ENCODE results near the gene OBSCN.

Gene OBSCN

DNA sequence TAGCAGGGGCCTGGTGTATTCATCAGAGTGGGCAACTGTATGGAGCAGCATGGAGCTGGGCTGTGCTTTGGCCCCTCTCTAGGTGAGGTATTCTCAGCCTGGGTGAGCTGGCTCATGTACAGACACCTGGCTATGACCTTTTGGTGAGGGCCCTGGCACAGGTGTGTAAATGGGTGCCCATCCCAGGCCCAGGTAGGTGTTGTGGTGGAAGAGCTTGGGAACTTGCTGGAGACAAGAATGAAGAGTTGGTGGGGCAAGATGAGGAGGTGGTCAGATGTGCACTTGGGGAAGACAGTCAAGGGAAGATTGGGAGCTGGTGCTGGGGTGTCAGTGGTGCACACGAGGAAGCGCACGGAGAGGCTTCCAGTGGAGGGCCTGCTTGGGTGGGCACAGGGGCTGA is 103.2 kb downstream of the OBSCN start:
- DNase-seq = peak; percentile 2

DNA sequence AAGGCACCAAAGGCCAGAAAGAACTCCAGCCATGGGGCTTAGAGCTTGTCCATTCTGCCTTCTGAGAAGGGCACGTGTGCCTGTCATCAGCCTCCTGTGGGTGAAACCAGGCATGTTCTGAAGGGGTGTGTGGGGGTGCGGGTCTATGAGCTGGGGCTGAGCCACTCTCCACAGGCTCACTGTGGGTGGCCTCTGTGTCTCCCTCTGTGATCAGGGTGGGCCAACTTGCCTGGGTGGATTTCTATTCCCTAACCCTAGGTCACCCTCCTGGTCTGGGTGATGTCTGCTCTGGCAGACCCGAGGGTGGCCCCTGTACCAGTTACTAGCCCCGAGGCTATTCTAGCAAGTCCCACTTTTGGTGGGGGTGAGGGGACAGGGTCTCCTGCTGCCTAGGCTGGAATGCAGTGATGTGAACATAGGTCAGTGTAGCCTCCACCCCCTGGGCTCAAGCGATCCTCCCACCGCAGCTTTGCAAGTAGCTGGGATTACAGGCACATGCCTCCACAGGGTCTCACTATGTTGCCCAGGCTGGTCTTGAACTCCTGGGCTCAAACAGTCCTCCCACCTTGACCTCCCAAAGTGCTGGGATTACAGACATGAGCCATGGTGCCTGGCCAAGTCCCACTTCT is 104.4 kb downstream of the OBSCN start:
- DNase-seq = no peak

DNA sequence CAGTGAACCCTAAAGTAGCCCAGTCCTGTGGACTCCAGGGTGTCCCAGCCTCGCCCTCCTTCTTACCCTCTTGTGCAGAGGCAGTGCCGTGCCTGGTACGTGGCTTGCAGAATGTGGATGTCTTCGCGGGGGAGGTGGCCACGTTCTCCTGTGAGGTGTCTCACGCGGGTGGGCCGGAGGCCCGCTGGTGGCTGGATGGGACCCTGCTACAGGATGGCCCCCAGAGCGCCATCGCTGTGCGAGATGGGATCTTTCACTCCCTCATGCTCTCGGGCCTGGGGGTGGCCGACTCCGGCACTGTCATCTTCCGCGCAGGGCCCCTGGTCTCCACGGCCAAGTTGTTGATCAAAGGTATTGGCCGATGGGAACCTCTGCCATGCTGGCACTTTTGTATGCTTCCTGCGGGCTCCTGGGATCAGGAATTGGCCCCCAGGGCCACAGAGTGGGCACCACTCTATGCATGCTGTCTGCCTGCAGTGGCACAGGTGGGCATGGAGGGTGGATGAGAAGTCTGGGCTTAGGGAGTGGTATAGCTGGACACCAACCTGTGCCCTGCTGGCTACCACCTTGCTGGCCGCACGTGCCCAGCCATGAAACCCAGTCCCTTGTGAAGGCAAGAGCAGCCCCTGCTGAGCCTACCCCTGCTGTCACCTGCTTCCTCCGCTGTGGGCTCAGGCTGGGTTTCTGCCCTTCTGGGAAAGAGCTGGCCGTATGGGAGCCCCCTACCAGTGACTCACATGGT is 105.9 kb downstream of the OBSCN start:
- DNase-seq = peak; percentile 7

DNA sequence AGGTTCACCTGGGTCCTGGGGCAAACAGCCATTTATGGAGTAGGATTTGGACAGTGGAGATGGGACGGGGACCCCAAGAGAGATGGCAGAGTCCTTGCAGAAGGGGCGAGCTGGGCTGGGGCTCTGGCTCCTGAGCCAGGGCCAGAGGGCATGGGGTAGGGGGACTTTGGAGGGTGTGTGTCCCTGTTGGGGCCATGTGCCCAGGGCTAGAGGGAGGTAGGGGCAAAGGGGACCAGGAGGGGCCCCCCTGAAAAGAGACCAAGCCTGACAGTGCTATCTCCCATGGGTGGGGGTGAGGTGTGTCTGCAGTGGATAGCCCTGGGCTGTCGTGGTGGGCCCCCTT is 106.4 kb downstream of the OBSCN start:
- peak; percentile 4 for DNase-seq

DNA sequence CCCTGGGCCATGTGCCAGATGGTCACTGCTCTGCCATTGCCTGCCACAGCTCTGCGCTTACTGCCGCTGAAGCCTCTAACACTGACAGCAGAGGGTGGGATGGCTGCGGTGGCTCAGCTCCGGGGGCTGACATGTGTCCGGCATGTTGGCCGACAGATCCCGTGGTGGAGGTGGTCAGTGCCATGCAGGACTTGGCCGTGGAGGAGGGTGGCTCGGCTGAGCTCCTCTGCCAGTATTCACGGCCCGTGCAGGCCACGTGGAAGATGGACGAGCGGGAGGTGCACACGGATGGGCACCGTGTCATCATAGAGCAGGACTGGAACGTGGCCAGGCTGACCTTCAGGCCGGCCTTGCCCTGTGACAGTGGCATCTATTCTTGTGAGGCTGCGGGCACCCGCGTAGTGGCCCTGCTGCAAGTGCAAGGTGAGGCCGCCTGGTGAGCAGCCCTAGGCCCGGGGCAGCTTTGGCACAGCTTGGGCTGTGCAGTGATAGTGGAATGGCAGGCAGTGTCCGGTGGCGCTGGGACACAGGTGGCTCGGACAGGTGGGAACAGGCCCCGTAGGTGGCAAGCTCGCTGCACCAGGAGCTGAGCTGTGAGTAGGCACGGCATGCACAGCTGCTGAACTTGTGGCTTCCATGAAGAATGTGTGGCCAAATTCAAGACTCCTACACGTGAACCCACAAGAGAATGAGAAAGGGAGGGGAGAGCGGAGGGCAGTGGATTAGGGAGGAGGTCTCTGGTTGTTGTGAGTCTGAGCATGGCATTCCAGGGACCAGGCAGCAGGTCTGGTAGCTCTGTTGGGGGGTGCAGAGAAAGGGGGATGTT is 107.0 kb downstream of the OBSCN start:
- DNase-seq = peak; percentile 8

DNA sequence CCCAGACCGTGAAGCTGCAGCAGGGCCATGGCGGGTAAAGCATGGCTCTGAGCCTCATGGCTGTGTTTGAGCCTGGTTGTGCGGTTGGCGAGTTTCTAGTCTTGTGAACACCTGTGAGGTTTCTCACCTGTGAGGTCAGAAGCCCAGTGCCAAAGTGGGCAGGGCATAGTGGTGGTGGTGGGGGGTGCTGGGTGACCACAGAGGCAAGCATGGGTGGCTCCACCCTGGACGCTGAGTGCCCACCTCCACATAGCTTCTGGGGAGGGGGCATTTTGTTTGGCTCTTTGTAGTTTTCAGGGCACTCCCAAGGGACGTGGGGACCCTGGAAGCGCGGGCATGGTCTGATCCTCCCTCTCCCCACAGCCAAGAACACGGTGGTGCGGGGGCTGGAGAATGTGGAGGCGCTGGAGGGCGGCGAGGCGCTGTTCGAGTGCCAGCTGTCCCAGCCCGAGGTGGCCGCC is 107.7 kb downstream of the OBSCN start:
- DNase-seq = peak; percentile 5

DNA sequence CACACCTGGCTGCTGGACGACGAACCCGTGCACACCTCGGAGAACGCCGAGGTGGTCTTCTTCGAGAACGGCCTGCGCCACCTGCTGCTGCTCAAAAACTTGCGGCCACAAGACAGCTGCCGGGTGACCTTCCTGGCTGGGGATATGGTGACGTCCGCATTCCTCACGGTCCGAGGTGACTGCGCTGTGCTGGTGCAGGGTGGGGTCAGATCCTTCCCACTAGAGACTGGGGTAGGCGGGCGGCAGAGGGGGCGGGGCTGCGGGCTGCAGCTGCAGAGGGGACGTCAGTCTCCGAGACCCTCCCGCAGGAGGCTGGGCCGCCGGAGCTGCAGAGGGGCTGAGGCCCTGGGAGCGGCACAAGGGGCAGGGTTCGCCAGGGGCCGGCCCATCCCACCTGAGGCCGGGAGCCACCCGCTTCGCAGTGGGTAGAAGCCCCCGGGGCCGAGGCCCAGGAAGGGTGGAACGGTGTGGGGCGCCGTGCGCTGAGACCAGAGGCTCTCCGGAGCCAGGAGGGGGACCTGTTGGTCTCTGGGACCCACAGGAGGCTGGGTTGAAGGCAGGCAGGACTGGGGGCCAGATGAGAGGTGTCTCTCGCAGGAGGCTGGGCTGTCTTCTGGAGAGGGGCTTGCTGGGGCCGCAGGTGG is 108.2 kb downstream of the OBSCN start:
- DNase-seq = peak; percentile 6

DNA sequence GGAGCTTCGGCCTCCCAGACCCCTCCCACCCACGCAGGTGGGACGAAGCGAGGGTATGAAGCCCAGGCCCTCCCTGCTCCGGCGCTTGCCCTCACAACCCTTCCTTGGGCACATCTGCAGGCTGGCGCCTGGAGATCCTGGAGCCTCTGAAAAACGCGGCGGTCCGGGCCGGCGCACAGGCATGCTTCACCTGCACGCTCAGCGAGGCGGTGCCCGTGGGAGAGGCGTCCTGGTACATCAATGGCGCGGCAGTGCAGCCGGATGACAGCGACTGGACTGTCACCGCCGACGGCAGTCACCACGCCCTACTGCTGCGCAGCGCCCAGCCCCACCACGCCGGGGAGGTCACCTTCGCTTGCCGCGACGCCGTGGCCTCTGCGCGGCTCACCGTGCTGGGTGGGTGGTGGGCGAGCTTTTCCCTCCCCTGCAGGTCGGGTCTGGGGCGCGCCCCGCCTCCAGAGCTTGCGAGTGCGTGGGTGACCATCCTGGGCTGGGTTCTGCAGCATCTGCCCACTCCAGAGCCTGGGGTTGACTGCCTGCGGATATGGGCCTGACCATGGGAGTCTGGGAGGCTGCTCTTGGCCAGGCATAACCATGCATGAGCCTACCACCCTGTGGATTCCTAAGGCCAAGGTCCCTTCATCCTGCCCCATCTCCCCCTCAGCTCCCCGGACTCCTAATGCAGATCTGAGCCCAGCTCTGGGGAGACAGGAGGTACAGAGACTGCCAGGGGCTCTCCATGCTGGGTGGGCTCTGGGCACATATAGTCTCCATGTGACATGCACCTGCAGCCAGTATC is 108.9 kb downstream of the OBSCN start:
- DNase-seq = peak; percentile 6

DNA sequence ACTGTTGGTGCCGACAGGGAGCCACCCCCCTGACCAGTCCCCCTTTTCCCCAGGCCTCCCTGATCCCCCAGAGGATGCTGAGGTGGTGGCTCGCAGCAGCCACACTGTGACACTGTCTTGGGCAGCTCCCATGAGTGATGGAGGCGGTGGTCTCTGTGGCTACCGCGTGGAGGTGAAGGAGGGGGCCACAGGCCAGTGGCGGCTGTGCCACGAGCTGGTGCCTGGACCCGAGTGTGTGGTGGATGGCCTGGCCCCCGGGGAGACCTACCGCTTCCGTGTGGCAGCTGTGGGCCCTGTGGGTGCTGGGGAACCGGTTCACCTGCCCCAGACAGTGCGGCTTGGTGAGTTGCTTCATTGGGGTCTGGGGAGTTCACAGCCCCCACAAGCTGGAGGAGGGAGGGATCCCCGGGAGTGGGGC is 109.6 kb downstream of the OBSCN start:
- DNase-seq = no peak

DNA sequence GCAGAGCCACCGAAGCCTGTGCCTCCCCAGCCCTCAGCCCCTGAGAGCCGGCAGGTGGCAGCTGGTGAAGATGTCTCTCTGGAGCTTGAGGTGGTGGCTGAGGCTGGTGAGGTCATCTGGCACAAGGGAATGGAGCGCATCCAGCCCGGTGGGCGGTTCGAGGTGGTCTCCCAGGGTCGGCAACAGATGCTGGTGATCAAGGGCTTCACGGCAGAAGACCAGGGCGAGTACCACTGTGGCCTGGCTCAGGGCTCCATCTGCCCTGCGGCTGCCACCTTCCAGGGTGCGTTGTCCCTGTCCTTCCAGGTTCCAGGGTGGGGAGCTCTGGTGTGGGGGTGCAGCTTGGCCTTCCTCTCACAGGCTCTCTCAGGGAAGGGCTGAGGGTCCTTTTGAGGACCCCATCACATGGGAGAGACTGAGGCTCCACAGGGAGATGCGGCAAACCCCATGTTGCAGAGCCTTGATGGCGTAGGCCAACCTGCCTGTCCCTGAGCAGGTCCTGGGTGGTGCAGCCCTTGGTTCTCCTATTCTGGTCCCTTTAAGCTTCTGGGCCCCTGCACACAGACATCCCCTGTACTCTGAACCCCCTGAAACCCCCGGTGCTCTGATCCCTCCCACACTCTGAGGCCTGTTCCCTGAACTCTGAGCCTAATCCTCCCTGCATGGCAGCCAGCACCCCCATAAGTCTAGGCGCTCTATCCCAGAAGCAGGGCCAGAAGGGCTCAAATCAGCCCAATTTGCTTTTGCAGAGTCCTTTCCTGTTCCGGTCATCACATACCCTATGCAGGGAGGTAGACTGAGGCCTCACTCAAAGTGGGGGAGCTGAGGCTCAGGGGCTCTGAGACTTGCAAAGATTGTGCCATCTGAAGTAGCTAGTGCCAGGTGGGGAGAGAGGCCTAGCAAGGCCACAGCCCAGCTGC is 110.3 kb downstream of the OBSCN start:
- DNase-seq = no peak

DNA sequence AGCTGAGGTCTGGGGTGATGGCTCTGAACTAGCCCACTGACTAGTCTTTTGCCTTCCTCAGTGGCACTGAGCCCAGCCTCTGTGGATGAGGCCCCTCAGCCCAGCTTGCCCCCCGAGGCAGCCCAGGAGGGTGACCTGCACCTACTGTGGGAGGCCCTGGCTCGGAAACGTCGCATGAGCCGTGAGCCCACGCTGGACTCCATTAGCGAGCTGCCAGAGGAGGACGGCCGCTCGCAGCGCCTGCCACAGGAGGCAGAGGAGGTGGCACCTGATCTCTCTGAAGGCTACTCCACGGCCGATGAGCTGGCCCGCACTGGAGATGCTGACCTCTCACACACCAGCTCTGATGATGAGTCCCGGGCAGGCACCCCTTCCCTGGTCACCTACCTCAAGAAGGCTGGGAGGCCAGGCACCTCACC is 111.0 kb downstream of the OBSCN start:
- DNase-seq = no peak

DNA sequence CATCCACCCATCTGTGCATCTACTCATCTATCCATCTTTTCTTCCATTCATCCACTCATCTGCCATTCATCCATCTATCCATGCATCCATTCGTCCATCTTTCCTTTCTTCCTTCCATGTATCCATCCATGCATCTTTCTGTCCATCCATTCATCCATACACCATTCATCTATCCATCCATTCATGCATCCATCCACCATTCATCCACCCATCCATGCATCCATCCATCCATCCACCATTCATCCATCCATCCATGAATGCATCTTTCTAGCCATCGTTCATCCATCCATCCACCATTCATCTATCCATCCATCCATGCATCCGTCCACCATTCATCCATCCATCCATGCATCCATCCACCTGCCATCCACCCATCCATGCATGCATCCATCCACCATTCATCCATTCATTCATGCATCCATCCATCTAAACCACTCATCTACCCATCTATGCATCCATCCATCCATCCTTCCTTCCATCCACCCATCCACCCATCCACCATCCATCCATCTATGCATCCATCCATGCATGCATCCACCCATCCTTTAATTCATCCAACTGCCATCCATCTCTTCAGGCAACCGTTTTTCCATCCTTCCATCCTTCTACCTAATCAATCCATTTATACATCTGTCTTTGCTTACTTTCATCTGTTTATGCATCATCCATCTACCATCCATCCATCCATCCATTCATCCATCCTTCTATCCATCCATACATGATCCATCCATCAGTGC is 111.7 kb downstream of the OBSCN start:
- no peak for DNase-seq

DNA sequence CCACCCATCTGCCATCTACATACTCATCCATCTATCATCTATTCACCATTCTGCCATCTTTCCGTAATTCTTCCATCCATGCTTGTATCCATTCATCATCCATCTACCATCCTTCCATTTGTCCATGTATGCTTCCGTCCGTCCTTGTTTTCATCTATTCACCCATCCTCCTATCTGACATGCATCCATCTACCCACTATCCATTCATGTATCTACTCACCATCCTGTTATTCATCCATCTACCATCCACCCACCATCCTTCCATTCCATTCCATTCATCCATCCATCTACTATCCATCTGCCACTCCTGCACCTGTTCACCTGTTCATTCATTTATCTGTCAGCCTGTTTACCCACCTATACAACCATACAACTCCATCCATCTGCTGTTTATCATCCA is 112.5 kb downstream of the OBSCN start:
- DNase-seq = no peak

DNA sequence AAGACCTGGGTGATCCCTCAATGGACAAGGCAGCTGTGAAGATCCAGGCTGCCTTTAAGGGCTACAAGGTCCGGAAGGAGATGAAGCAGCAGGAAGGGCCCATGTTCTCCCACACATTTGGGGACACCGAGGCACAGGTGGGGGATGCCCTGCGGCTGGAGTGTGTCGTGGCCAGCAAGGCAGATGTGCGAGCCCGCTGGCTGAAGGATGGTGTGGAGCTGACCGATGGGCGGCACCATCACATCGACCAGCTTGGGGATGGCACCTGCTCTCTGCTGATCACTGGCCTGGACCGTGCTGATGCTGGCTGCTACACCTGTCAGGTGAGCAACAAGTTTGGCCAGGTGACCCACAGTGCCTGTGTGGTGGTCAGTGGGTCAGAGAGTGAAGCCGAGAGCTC is 113.6 kb downstream of the OBSCN start:
- no peak for DNase-seq

DNA sequence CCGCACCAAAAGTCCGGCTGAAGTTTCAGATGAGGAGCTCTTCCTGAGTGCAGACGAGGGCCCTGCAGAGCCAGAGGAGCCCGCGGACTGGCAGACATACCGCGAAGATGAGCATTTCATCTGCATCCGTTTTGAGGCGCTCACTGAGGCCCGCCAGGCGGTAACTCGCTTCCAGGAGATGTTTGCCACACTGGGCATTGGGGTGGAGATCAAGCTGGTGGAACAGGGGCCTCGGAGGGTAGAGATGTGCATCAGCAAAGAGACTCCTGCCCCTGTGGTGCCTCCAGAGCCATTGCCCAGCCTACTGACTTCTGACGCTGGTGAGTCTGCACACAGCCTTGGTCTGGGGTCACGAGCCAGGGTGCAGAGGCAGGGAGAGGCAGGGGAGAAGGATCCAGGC is 114.1 kb downstream of the OBSCN start:
- DNase-seq = peak; percentile 5

DNA sequence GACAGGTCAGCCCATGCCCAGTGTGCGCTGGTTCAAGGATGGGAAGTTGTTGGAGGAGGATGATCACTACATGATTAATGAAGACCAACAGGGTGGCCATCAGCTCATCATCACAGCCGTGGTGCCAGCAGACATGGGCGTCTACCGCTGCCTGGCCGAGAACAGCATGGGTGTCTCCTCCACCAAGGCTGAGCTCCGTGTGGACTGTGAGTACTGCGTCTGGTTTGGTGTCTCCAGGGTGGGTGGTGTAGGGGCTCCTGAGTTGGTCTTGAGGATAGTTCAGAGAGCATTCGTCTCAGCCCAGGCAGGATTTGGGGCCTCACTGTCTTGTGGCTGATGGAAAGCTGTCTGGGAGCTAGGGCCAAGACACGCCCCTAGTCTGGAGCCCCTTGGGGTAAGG is 115.6 kb downstream of the OBSCN start:
- DNase-seq = no peak

DNA sequence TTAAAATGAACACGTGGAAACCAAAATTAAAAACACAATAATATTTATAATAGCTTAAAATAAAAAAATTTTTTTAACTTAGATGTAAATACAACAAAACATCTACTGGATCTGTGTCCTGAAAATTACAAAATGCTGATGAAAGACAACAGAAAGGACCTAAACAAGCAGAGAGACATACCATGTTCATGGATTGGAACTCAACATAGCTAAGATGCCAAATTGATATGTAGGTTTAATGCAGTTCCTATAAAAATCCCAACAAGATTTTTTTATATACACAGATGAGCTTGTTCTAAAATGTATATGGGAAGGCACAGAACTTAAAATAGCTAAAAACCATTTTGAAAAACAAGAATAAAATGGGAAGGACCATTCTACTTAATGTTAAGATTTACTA is 117.4 kb downstream of the OBSCN start:
- no peak for DNase-seq

DNA sequence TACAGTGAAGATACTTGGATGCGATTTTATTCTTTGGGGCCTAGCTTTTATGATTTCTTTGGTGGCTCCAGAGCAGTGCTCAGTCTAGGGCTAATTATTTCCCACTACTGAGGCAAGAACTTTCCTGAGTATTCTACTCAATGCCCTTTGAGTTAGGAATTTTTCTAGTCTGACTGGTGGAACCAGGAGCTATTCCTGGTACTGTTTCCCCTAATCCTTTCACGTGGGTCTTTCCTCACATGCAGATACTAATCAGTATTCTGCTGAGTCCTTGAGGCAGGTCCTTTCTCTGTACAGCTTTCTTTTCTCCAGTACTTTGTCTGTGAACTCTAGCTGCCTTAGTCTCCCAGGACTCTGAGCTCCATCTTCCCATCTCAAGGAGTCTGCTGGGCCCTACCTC is 122.0 kb downstream of the OBSCN start:
- DNase-seq = no peak

DNA sequence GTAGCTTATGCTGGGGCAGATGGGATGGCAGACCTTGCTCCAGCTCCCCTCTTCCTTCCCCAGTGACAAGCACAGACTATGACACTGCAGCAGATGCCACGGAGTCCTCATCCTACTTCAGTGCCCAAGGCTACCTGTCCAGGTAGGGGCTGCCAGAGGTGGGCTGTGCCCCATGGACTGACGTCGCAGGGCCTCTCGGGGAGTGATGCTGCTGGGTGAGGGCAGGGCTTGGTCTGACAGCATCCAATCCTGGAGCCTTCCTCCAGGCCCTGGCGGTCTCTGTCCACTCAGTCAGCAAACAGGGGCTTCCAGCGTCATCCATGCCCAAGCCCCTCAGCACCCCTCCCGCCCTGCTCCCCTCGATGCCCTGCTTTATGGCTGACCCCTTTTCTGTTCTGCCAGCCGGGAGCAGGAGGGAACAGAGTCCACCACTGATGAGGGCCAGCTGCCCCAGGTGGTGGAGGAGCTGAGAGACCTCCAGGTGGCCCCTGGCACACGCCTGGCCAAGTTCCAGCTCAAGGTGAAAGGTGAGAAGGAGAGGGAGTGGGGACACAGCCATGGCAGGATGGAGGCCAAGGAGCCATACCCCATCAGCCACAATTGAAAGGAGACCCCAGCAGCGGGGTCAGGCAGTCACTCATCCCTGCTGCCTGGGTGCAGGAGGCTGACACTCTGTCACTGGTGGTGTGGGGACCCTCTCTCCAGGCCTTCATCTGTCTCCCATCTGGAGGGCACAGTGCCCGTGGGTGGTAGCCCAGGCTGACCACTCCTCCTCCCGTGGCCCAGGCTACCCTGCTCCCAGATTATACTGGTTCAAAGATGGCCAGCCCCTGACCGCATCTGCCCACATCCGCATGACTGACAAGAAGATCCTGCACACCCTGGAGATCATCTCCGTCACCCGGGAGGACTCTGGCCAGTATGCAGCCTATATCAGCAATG is 125.2 kb downstream of the OBSCN start:
- DNase-seq = no peak

DNA sequence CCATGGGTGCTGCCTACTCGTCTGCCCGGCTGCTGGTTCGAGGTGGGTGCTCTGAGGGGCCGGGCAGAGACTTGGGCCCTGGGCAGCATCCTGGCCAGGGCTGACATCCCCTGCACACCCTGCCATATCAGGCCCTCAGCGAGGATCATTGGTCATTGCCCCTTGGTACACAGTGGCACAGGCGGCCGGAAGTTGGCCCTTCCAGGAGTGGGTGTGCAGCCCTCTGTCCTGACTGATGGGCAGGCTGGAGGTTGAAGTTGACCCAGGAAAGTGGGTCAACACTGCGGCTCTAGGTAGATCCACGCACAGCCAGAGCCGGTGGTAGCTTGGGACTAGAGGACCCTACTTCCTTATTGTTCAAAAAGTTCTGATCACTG is 125.9 kb downstream of the OBSCN start:
- DNase-seq = no peak
